ENCODE results near the gene SCN1A.
A peak's percentile ranks its signal among the peaks of the same experiment; 100 is the strongest.
"Not testable (repeated sequence)": the region's sequence is repeated elsewhere in the genome, so short reads cannot be mapped to it uniquely, and the experiment has no call there.

The SCN1A gene

GRCh38 chr2:166127217-166128155 lies at the start of gene SCN1A:
Gene SCN1A, minus strand, starts transcription at chr2:166128020. Its CDS starts 54,399 bp downstream, at chr2:166073621.
- DNase-seq (ENCODE audit: low spot score), result no peak

GRCh38 chr2:166173263-166173662 lies 45.4 kb upstream of the SCN1A start:
- DNase-seq (ENCODE audit: low spot score), result no peak

- no peak for DNase-seq (ENCODE audit: low spot score)
Measured at GRCh38 chr2:166171216-166171615, 43.4 kb upstream of the SCN1A start.

GRCh38 chr2:166170356-166170755 lies 42.5 kb upstream of the SCN1A start:
- DNase-seq (ENCODE audit: low spot score), result no peak

GRCh38 chr2:166167449-166167848 lies 39.6 kb upstream of the SCN1A start:
- DNase-seq (ENCODE audit: low spot score), result no peak

- DNase-seq (ENCODE audit: low spot score), result no peak
Measured at GRCh38 chr2:166163775-166164174, 36.0 kb upstream of the SCN1A start.

GRCh38 chr2:166158546-166158945 lies 30.7 kb upstream of the SCN1A start:
- DNase-seq (ENCODE audit: low spot score), result no peak

- DNase-seq (ENCODE audit: low spot score), result no peak
Measured at GRCh38 chr2:166157578-166157977, 29.8 kb upstream of the SCN1A start.

GRCh38 chr2:166156985-166157490 lies 29.2 kb upstream of the SCN1A start:
- DNase-seq (ENCODE audit: low spot score), result no peak

- DNase-seq (ENCODE audit: low spot score), result no peak
Measured at GRCh38 chr2:166155589-166155988, 27.8 kb upstream of the SCN1A start.

GRCh38 chr2:166154685-166155338 lies 27.0 kb upstream of the SCN1A start:
- no peak for DNase-seq (ENCODE audit: low spot score)

GRCh38 chr2:166152064-166152463 lies 24.2 kb upstream of the SCN1A start:
- DNase-seq (ENCODE audit: low spot score), result no peak

GRCh38 chr2:166148500-166149400 lies 20.9 kb upstream of the SCN1A start:
- peak; percentile 55 for DNase-seq (ENCODE audit: low spot score)

GRCh38 chr2:166147883-166148282 lies 20.1 kb upstream of the SCN1A start:
- DNase-seq (ENCODE audit: low spot score), result no peak

- DNase-seq (ENCODE audit: low spot score), result no peak
Measured at GRCh38 chr2:166144071-166144470, 16.3 kb upstream of the SCN1A start.

- DNase-seq (ENCODE audit: low spot score), result no peak
Measured at GRCh38 chr2:166140932-166141331, 13.1 kb upstream of the SCN1A start.

- DNase-seq (ENCODE audit: low spot score), result no peak
Measured at GRCh38 chr2:166140475-166140874, 12.7 kb upstream of the SCN1A start.

- not testable (repeated sequence) for DNase-seq (ENCODE audit: low spot score)
Measured at GRCh38 chr2:166139479-166139878, 11.7 kb upstream of the SCN1A start.

GRCh38 chr2:166138667-166139066 lies 10.8 kb upstream of the SCN1A start:
- no peak for DNase-seq (ENCODE audit: low spot score)

GRCh38 chr2:166138144-166138543 lies 10.3 kb upstream of the SCN1A start:
- no peak for DNase-seq (ENCODE audit: low spot score)

GRCh38 chr2:166137331-166137730 lies 9.5 kb upstream of the SCN1A start:
- DNase-seq (ENCODE audit: low spot score), result no peak

- DNase-seq (ENCODE audit: low spot score), result no peak
Measured at GRCh38 chr2:166135849-166136258, 8.0 kb upstream of the SCN1A start.

All from putamen (tissue), 1 donor.